ENCODE measurements around the gene C3orf38. TPM values are rescaled to one million over a fixed set of nuclear protein-coding genes. Genes with fewer than 3 reads are reported as not detected.
"Not testable (repeated sequence)": the region's sequence is repeated elsewhere in the genome, so short reads cannot be mapped to it uniquely, and the experiment has no call there.

The C3orf38 gene
- total and polyA plus RNA-seq, 2 experiments from 2014 or later, result 22.2 to 30.5 TPM

GRCh38 chr3:88168171-88168570 is 18.4 kb downstream of the C3orf38 start:
- no peaks in the 10 kb centered on the region for H3K27me3 ChIP-seq (ENCODE audit: insufficient read depth)
- peaks cover 2% of the 10 kb centered on the region; the same call in 1 of the 3 replicates for H3K4me1 Mint-ChIP-seq
- H3K36me3 Mint-ChIP-seq (ENCODE audit: low read depth), result peaks cover 18% of the 10 kb centered on the region; the same call in 2 of the 3 replicates
- H3K9me2 ChIP-seq (ENCODE audit: insufficient read depth), result no peaks in the 10 kb centered on the region
- no peaks in the 10 kb centered on the region; the same call in 1 of the 2 replicates for H4K20me1 ChIP-seq (replicated peaks; ENCODE audit: insufficient read depth)
- no peak overlapping the region for H2AFZ ChIP-seq
- no peak overlapping the region for H3K4me3 ChIP-seq
- H3K36me3 ChIP-seq (ENCODE audit: insufficient read depth), result peaks cover 3% of the 10 kb centered on the region; the same call in 1 of the 2 replicates
- H3K9me3 Mint-ChIP-seq, result no peaks in the 10 kb centered on the region; the same call in 2 of the 3 replicates
- H3K4me2 ChIP-seq, result no peak overlapping the region
- DNase-seq (ENCODE audit: low spot score) (no peak), ATAC-seq (no peak)
- no peak overlapping the region for H3K27ac ChIP-seq (ENCODE audit: low read depth)
- no peaks in the 10 kb centered on the region for H3K4me1 ChIP-seq (ENCODE audit: insufficient read depth)
- peaks cover 1% of the 10 kb centered on the region for H3K27me3 Mint-ChIP-seq (ENCODE audit: insufficient read depth, low read depth, poor library complexity)
- H3K79me2 ChIP-seq (replicated peaks; ENCODE audit: insufficient read depth), result peaks cover 6% of the 10 kb centered on the region; the same call in 1 of the 2 replicates
- no peaks in the 10 kb centered on the region for H3F3A ChIP-seq (replicated peaks; ENCODE audit: low read depth)
- TF ChIP-seq EZH2 (IDR thresholded peaks at IDR 0.05; ENCODE audit: low read depth, unreplicated experiment), result no peak
- TF ChIP-seq CTCF (conservative IDR thresholded peaks at IDR 0.05; ENCODE audit: low read depth in 2 of 2), result no peak
- H3K4me3 Mint-ChIP-seq, result no peak overlapping the region
- no peak overlapping the region for H3K27ac Mint-ChIP-seq

GRCh38 chr3:88180398-88180999 is 30.7 kb downstream of the C3orf38 start:
- H3K9me3 Mint-ChIP-seq, result peaks cover 31% of the 10 kb centered on the region
- Histone ChIP-seq H3K79me2 (replicated peaks; ENCODE audit: insufficient read depth) (no peaks in the 10 kb centered on the region), H3K27ac (ENCODE audit: low read depth) (no peak overlapping the region), H3K4me1 (ENCODE audit: insufficient read depth) (no peaks in the 10 kb centered on the region), H3K36me3 (ENCODE audit: insufficient read depth) (no peaks in the 10 kb centered on the region), H4K20me1 (replicated peaks; ENCODE audit: insufficient read depth) (no peaks in the 10 kb centered on the region), H3K27me3 (ENCODE audit: insufficient read depth) (no peaks in the 10 kb centered on the region), H3F3A (replicated peaks; ENCODE audit: low read depth) (no peaks in the 10 kb centered on the region), H3K4me2 (no peak overlapping the region), H2AFZ (no peak overlapping the region), H3K4me3 (no peak overlapping the region), H3K9me2 (ENCODE audit: insufficient read depth) (no peaks in the 10 kb centered on the region)
- H3K4me3 Mint-ChIP-seq, result no peak overlapping the region
- no peak for TF ChIP-seq ZNF114 (CRISPR knock-in tag; IDR thresholded peaks at IDR 0.05)
- TF ChIP-seq CTCF (conservative IDR thresholded peaks at IDR 0.05; ENCODE audit: low read depth in 2 of 2), result peak; percentile 61 to 68
- DNase-seq (ENCODE audit: low spot score) (peak; percentile 65), ATAC-seq (no peak; the same call in 2 of the 3 replicates)
- peaks cover 4% of the 10 kb centered on the region for H3K27me3 Mint-ChIP-seq (ENCODE audit: insufficient read depth, low read depth, poor library complexity)
- H3K27ac Mint-ChIP-seq, result no peak overlapping the region
- peaks cover 19% of the 10 kb centered on the region; the same call in 2 of the 3 replicates for H3K36me3 Mint-ChIP-seq (ENCODE audit: low read depth)
- no peaks in the 10 kb centered on the region; the same call in 2 of the 3 replicates for H3K4me1 Mint-ChIP-seq

- not testable (repeated sequence) for H3K27me3 ChIP-seq (ENCODE audit: insufficient read depth); H3K4me3 ChIP-seq; H2AFZ ChIP-seq; H3K27me3 Mint-ChIP-seq (ENCODE audit: insufficient read depth, low read depth, poor library complexity); H3K4me1 ChIP-seq (ENCODE audit: insufficient read depth); H4K20me1 ChIP-seq (replicated peaks; ENCODE audit: insufficient read depth); DNase-seq (ENCODE audit: low spot score); H3F3A ChIP-seq (replicated peaks; ENCODE audit: low read depth); H3K9me2 ChIP-seq (ENCODE audit: insufficient read depth); H3K4me2 ChIP-seq; H3K79me2 ChIP-seq (replicated peaks; ENCODE audit: insufficient read depth); H3K4me3 Mint-ChIP-seq; ATAC-seq; H3K36me3 ChIP-seq (ENCODE audit: insufficient read depth); H3K4me1 Mint-ChIP-seq; H3K27ac ChIP-seq (ENCODE audit: low read depth); H3K27ac Mint-ChIP-seq
- peaks cover 19% of the 10 kb centered on the region; the same call in 2 of the 3 replicates for H3K36me3 Mint-ChIP-seq (ENCODE audit: low read depth)
- peaks cover 49% of the 10 kb centered on the region for H3K9me3 Mint-ChIP-seq
These were observed 32.6 kb downstream of the C3orf38 start for GRCh38 chr3:88182165-88182918.

Data from GM23338 (cell line).